Uterus (tissue), 2 donors: Measurements from ENCODE around the gene PCLAF.

ENCODE experiments used
- CTCF ChIP-seq, 4 experiments: fragments of 200-600 bp in 2 of 4; fragments of 450-650 bp in 2 of 4; sonication (generic) in 2 of 4; IDR thresholded peaks; one replicate each; pipeline ENCODE4 v1.5.1; 2016 to 2019; ENCODE audit warnings: antibody characterized with exemption in 4 of 4, mild to moderate bottlenecking in 2 of 4, moderate library complexity in 1 of 4
- POLR2A ChIP-seq, 2 donors: fragments of 450-650 bp; IDR thresholded peaks; one replicate each; pipeline ENCODE4 v1.6.1; 2016; ENCODE audit warnings: antibody characterized with exemption in 2 of 2, mild to moderate bottlenecking in 1 of 2, moderate library complexity in 1 of 2

- TF ChIP-seq CTCF (IDR thresholded peaks at IDR 0.05): no peak
- no peak for TF ChIP-seq POLR2A (IDR thresholded peaks at IDR 0.05)
Observed at GRCh38 chr15:64349375-64349774, 31.9 kb downstream of the PCLAF start.
